SHP77 (cell line): ENCODE data around the gene NAPSA.
"Not testable (repeated sequence)": the region's sequence is repeated elsewhere in the genome, so short reads cannot be mapped to it uniquely, and the experiment has no call there.

Experiments used
- DNase-seq, 2 experiments: peaks; one replicate each; lab custom pipeline; 2025; lab: John Stamatoyannopoulos, UW

Gene NAPSA

DNA sequence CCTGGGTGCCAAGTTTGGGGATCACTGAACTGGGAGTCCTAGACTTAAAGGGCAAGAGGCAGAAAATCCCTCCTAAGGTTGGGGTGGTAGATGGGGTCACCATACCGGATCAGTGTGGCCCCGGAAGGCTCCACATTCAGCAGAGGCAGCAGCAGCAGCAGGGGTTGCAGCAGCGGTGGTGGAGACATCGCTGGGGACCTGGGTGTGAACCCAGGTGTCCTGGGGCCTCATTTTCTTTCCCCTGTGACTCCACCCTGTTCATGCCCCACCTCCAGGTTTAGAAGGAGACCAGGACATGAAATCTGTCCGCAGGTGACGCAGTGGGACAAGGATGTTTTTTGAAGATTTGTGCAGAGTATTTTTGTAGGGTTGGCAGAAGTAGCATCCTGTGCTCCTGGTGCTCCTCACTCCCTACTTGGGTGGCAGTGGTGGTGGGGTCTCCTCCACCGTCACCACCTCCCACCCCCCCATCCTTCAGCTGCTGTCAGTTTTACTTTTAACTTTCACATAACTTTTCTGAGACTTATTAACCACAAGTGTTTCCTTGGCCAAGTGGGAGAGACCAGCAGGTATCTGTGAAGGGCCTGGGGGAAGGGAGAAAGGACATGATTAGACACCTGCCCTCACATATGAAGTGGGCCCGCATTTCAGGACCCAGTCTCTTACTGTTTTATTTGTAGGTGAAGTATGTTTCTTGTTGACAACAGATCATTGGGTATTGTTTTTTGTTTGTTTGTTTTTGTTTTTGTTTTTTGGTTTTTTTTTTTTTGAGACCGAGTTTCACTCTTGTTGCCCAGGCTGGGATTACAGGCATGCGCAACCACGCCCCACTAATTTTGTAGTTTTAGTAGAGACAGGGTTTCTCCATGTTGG is at the start of gene NAPSA:
NAPSA (minus strand) TSS at position 206 of the 873 bp plus-strand sequence; CDS start at position 188, 18 bp downstream.
- no peak for DNase-seq

- no peak for DNase-seq
These were observed 48.1 kb upstream of the NAPSA start for GRCh38 chr19:50413531-50413930.

GRCh38 chr19:50413096-50413495 is 47.7 kb upstream of the NAPSA start:
- no peak for DNase-seq

DNA sequence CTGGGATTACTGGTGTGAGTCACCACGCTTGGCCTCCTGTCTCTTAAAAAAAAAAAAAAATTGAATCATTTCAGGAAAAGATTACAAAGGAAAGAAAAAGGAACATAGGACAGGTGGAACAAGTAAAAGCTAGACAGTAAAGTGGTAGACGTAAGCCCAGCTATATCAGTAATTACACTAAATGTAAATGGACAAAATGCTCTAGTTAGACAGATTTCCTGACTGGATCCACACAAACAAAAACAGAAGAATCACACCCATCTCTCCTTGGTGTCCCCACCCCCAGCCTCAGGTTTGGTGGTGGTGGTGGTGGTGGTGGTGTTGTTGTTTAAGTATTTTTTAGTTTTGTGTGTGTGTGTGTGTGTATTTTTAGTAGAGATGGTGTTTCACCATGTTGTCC is 47.0 kb upstream of the NAPSA start:
- no peak for DNase-seq

GRCh38 chr19:50410109-50410508 is 44.7 kb upstream of the NAPSA start:
- DNase-seq, result no peak

- DNase-seq, result no peak
These were observed 43.9 kb upstream of the NAPSA start for GRCh38 chr19:50409347-50409746.

DNA sequence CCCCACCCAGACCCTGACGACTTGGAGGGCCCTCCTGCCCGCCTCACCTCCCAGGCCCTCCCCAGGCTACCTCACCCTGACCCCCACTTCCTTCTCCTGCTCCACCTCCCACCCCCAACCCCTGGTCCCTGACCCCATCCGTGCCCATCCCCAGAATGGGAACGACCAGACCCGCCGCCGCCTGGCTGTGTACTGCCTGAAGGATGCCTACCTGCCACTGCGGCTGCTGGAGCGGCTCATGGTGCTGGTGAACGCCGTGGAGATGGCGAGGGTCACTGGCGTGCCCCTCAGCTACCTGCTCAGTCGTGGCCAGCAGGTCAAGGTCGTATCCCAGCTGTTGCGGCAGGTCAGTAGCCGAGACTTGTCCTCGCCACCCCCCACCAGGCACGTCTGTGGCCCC is 41.4 kb upstream of the NAPSA start:
- DNase-seq, result no peak

DNA sequence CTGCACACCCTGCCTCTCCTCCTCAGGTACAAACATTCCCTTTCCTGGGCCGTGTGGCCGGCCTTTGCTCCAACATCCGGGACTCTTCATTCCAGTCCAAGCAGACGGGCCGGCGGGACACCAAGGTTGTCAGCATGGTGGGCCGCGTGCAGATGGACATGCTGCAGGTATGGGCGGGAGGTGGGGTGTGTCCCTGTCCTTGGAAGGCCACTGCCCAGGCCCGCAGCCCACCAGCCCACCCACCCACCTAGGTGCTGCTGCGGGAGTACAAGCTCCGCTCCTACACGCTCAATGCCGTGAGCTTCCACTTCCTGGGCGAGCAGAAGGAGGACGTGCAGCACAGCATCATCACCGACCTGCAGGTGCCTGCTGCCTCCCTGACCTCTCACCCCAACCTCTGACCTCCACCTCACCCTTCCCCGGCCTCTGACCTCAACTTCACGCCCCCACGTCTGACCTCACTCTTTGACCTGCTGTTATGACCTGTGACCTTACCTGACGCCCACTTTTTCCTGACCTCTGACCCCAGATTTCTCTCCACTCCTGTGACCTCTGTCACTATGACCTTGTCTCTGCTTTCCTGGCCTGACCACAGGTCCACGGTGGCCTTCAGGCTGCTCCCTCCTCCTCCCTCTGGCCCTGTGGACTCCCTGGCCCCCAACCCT is 40.8 kb upstream of the NAPSA start:
- DNase-seq, result no peak

- no peak for DNase-seq
These were observed 37.3 kb upstream of the NAPSA start for GRCh38 chr19:50402544-50403301.

- no peak for DNase-seq
These were observed 36.4 kb upstream of the NAPSA start for GRCh38 chr19:50401605-50402450.

- DNase-seq, result no peak
These were observed 33.9 kb upstream of the NAPSA start for GRCh38 chr19:50399368-50399745.

- no peak for DNase-seq
These were observed 33.4 kb upstream of the NAPSA start for GRCh38 chr19:50398675-50399367.

DNA sequence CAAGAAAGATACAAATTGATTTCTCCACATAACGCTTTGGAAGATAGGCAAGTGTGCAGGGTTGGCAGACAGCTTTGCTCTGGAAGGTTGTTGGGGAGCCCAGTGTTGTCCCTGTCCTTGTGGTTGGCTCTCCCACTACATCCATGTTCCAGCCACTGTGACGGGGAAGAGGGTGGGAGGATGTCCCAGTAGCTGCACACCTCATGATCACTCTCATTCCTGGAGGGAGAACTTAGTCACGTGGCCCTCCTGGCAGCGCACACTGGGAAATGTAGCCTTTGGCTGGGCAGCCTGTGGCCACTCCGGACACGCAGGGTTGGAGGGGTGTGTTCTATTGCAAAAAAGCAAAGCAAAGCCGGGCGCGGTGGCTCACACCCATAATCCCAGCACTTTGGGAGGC is 28.6 kb upstream of the NAPSA start:
- DNase-seq, result no peak

- no peak for DNase-seq
These were observed 28.1 kb upstream of the NAPSA start for GRCh38 chr19:50393589-50393988.

- no peak for DNase-seq
These were observed 27.3 kb upstream of the NAPSA start for GRCh38 chr19:50392759-50393158.

DNA sequence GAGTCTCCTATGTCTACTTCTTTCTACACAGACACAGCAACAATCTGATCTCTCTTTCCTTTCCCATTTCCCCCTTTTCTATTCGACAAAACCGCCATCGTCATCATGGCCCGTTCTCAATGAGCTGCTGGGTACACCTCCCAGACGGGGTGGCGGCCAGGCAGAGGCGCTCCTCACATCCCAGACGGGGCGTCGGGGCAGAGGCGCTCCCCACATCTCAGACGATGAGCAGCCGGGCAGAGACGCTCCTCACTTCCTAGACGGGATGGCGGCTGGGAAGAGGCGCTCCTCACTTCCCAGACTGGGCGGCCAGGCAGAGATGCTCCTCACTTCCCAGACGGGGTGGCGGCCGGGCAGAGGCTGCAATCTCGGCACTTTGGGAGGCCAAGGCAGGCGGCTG is 25.5 kb upstream of the NAPSA start:
- DNase-seq, result not testable (repeated sequence)

- DNase-seq, result not testable (repeated sequence)
These were observed 24.9 kb upstream of the NAPSA start for GRCh38 chr19:50390295-50390694.

GRCh38 chr19:50387868-50388245 is 22.4 kb upstream of the NAPSA start:
- DNase-seq, result no peak

- no peak for DNase-seq
These were observed 21.9 kb upstream of the NAPSA start for GRCh38 chr19:50387176-50387867.

GRCh38 chr19:50384685-50385535 is 19.5 kb upstream of the NAPSA start:
- DNase-seq, result no peak
